HG03097 (cell line): ENCODE data around the gene OR14I1.
"Not testable (repeated sequence)": the region's sequence is repeated elsewhere in the genome, so short reads cannot be mapped to it uniquely, and the experiment has no call there.

Experiments
- ATAC-seq: cut with Tn5 transposase; IDR thresholded peaks from one replicate; pipeline ENCODE4 v1.9.1; 2021; ENCODE audit not compliant: unreplicated experiment, low FRiP score

OR14I1 gene

GRCh38 chr1:248688527-248689298, 13.9 kb downstream of the OR14I1 start:
- ATAC-seq: peak; percentile 84

- peak; percentile 77 for ATAC-seq
These were observed 15.8 kb downstream of the OR14I1 start for GRCh38 chr1:248686815-248687214.

GRCh38 chr1:248681651-248682050, 20.9 kb downstream of the OR14I1 start:
- no peak for ATAC-seq

GRCh38 chr1:248670003-248670402, 32.6 kb downstream of the OR14I1 start:
- ATAC-seq: no peak

- peak; percentile 98 for ATAC-seq
These were observed 38.9 kb downstream of the OR14I1 start for GRCh38 chr1:248663453-248664328.

GRCh38 chr1:248656797-248657196, 45.8 kb downstream of the OR14I1 start:
- not testable (repeated sequence) for ATAC-seq

- peak; percentile 46 for ATAC-seq
These were observed 47.2 kb downstream of the OR14I1 start, which contains the start of gene OR2T27 for GRCh38 chr1:248655354-248655753. OR2T27 (minus strand) TSS chr1:248655528; CDS start chr1:248650884, 4,644 bp downstream.
